Endodermal cell (in vitro differentiated cells): Measurements from ENCODE around the gene UHRF2. TPM values are rescaled to one million over a fixed set of nuclear protein-coding genes. Genes with fewer than 3 reads are reported as not detected.
A peak's percentile ranks its signal among the peaks of the same experiment; 100 is the strongest.

ENCODE experiments used
- DNase-seq: peaks from one replicate; pipeline ENCODE4 v3.0.0-alpha.2; 2017
- H3K27ac ChIP-seq: 2 replicates; pipeline ENCODE4 v1.5.1; 2013; ENCODE audit warnings: mild to moderate bottlenecking, low read depth, low read length, moderate library complexity
- H3K27me3 ChIP-seq: 2 replicates; pipeline ENCODE4 v1.6.1; 2013; ENCODE audit warnings: mild to moderate bottlenecking, low read length, moderate library complexity; ENCODE audit not compliant: insufficient read depth, control insufficient read depth, poor library complexity, severe bottlenecking
- H3K36me3 ChIP-seq: 2 replicates; pipeline ENCODE4 v1.7.0; 2013; ENCODE audit warnings: mild to moderate bottlenecking, low read length, moderate library complexity; ENCODE audit not compliant: control insufficient read depth, insufficient read depth
- H3K4me1 ChIP-seq: one replicate; pipeline ENCODE4 v1.7.0; 2013; ENCODE audit warnings: low read length; ENCODE audit not compliant: control insufficient read depth, insufficient read depth
- H3K4me3 ChIP-seq: 2 replicates; pipeline ENCODE4 v1.5.1; 2013; ENCODE audit warnings: mild to moderate bottlenecking, low read length, moderate library complexity
- H3K9ac ChIP-seq: 2 replicates; pipeline ENCODE4 v1.6.1; 2013; ENCODE audit warnings: mild to moderate bottlenecking, low read length, moderate library complexity; ENCODE audit not compliant: poor library complexity, severe bottlenecking; ENCODE audit errors: extremely low read depth
- H3K9me3 ChIP-seq: 2 replicates; pipeline ENCODE4 v1.6.1; 2013; ENCODE audit warnings: mild to moderate bottlenecking, low read length, moderate library complexity; ENCODE audit not compliant: control insufficient read depth
- H3K27ac Mint-ChIP-seq: 2 replicates; pipeline ENCODE4 v1.8.0; 2020; ENCODE audit warnings: mixed read lengths
- H3K27me3 Mint-ChIP-seq: 2 replicates; pipeline ENCODE4 v1.8.0; 2021; ENCODE audit warnings: mild to moderate bottlenecking, mixed read lengths; ENCODE audit not compliant: insufficient read depth
- H3K36me3 Mint-ChIP-seq: 2 replicates; pipeline ENCODE4 v1.8.0; 2020; ENCODE audit warnings: low read depth, mixed read lengths
- H3K4me1 Mint-ChIP-seq: 2 replicates; pipeline ENCODE4 v1.8.0; 2020; ENCODE audit warnings: mixed read lengths
- H3K4me3 Mint-ChIP-seq: 2 replicates; pipeline ENCODE4 v1.8.0; 2020; ENCODE audit warnings: mild to moderate bottlenecking, moderate library complexity, mixed read lengths
- H3K9me3 Mint-ChIP-seq: 2 replicates; pipeline ENCODE4 v1.8.0; 2020; ENCODE audit warnings: mild to moderate bottlenecking, mixed read lengths
- WGBS, 2 experiments: methylation state at CpG; one replicate each; pipeline versions ENCODE4 v1.1.5 to v1.1.7; 2013; ENCODE audit warnings: missing lambda C conversion rate in 2 of 2, mixed read lengths in 1 of 2; ENCODE audit not compliant: insufficient coverage in 1 of 2, insufficient read length in 1 of 2; 5-methylcytosine and 5-hydroxymethylcytosine counted together
- total RNA-seq, 2 donors: library from RNA; stranded (reverse); fragmentation: NEBNext Ultra II Directional in 1 of 2; extraction: Animal tissue kit (Norgen Biotek cat#: 25700) in 1 of 2; gene quantifications; 2 replicates in 1 of 2; 3 replicates in 1 of 2; pipeline ENCODE4 v1.2.1, GENCODE V29; 2021
- TF ChIP-seq, protein P1 (sequence below): fragments of 200-600 bp; sonication (generic); conservative IDR thresholded peaks from 2 replicates; pipeline ENCODE4 v1.5.0; 2021; ENCODE audit warnings: antibody characterized with exemption, mild to moderate bottlenecking

UHRF2 gene
- total RNA-seq, 2 donors from 2014 or later = 69.4 to 83.2 TPM

DNA sequence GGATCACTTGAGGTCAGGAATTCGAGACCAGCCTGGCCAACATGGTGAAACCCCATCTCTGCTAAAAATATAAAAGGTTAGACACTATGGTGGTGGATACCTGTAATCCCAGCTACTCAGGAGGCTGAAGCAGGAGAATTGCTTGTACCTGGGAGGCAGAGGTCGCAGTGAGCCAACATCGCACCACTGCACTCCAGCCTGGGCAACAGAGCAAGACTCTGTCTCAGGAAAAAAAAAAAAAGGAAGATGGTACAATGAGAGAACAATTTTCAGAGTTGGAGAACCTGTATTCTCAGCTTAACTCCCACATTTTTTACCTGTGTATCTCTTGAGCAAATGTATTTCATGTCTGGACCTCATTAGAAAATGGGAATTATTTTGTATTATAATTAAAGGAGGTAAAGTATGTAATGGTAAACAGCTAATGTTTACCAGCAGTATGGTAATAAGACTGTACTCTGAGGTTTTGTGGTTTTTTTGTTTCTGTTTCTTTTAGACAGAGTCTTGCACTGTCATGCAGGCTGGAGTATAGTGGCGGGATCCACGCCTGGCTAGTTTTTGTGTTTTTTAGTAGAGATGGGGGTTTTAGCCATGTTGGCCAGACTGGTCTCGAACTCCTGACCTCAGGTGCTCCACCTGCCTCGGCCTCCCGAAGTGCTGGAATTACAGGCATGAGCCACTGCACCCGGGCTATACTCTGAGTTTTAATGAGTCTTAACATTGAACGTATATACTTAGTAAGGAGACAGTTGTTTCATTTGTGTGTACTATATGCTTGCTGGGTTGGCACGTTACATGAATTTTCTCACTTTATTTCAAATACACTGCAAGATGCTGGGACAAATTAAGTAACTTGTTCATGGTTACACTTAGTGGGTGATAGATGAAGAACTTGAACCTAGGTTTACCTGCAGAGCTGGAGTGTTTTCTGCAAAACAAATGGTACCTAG lies 16.2 kb downstream of the UHRF2 start:
- Histone ChIP-seq H3K4me3 (no peak overlapping the region), H3K27ac (no peak overlapping the region), H3K27me3 (no peaks in the 10 kb centered on the region), H3K9me3 (no peaks in the 10 kb centered on the region), H3K4me1 (no peaks in the 10 kb centered on the region), H3K36me3 (peaks cover 50% of the 10 kb centered on the region), H3K9ac (no peak overlapping the region)
- TF ChIP-seq, protein P1, sequence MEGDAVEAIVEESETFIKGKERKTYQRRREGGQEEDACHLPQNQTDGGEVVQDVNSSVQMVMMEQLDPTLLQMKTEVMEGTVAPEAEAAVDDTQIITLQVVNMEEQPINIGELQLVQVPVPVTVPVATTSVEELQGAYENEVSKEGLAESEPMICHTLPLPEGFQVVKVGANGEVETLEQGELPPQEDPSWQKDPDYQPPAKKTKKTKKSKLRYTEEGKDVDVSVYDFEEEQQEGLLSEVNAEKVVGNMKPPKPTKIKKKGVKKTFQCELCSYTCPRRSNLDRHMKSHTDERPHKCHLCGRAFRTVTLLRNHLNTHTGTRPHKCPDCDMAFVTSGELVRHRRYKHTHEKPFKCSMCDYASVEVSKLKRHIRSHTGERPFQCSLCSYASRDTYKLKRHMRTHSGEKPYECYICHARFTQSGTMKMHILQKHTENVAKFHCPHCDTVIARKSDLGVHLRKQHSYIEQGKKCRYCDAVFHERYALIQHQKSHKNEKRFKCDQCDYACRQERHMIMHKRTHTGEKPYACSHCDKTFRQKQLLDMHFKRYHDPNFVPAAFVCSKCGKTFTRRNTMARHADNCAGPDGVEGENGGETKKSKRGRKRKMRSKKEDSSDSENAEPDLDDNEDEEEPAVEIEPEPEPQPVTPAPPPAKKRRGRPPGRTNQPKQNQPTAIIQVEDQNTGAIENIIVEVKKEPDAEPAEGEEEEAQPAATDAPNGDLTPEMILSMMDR = no peak
- no peak for DNase-seq
- Mint-ChIP-seq H3K4me1 (peaks cover 14% of the 10 kb centered on the region), H3K4me3 (no peak overlapping the region), H3K9me3 (no peaks in the 10 kb centered on the region), H3K27me3 (no peaks in the 10 kb centered on the region), H3K36me3 (peaks cover 34% of the 10 kb centered on the region), H3K27ac (no peak overlapping the region)
- WGBS, 2 experiments = 95 to 97% methylated on average over 4 to 11 of the region's 11 CpGs

DNA sequence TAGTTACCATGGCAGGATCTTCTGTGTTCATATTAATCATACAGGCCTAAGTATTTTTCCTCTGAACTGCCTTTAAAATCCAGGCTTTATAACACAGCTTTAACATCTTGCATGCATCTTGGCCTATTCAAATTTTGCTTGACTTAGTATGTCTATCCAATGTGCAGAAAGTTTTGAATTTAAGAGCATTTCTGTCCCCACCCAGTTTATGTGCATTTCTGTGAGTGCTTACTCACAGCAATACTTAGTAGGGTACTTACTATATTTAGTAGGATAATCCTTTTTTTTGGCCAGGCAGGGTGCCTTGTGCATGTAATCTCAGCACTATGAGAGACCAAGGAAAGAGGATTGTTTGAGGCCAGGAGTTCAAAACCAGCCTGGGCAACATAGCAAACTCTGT lies 18.0 kb downstream of the UHRF2 start:
- Mint-ChIP-seq H3K36me3 (peaks cover 34% of the 10 kb centered on the region), H3K4me1 (peaks cover 14% of the 10 kb centered on the region), H3K4me3 (no peak overlapping the region), H3K9me3 (no peaks in the 10 kb centered on the region), H3K27me3 (no peaks in the 10 kb centered on the region), H3K27ac (no peak overlapping the region)
- peaks cover 53% of the 10 kb centered on the region for H3K36me3 ChIP-seq
- H3K4me1 ChIP-seq = no peaks in the 10 kb centered on the region
- no peak overlapping the region for H3K4me3 ChIP-seq
- H3K9ac ChIP-seq = no peak overlapping the region
- no peak overlapping the region for H3K27ac ChIP-seq
- H3K27me3 ChIP-seq = no peaks in the 10 kb centered on the region
- H3K9me3 ChIP-seq = no peaks in the 10 kb centered on the region
- TF ChIP-seq, protein P1 = no peak
- DNase-seq = no peak

DNA sequence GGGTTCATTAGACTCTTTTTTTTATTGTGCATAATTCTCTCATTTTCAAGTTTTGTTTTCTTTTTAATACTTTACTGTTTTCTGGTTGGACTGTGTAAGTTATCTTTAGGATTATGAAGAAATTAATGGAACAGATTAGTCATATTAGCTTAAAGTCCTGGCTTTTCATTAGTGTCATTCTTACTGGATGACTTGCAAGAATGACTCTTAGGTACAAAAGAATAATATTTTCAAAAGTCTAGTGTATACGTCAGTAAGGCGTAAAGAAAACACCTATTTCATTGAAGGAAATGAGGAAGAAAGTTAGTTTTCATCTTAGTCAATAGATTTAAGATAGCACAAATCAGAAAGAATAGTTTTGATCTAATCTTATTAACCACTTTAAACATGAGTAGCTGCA lies 20.4 kb downstream of the UHRF2 start:
- H3K36me3 ChIP-seq = peaks cover 57% of the 10 kb centered on the region
- no peaks in the 10 kb centered on the region for H3K4me1 ChIP-seq
- WGBS, 2 experiments = 92% methylated on average over 2 of the region's 2 CpGs; no CpG with 5 or more reads in 1 of the 2 experiments
- no peak overlapping the region for H3K4me3 ChIP-seq
- H3K27me3 ChIP-seq = no peaks in the 10 kb centered on the region
- H3K9me3 ChIP-seq = no peaks in the 10 kb centered on the region
- no peak for DNase-seq
- Mint-ChIP-seq H3K27me3 (no peaks in the 10 kb centered on the region), H3K36me3 (peaks cover 42% of the 10 kb centered on the region), H3K27ac (peak overlapping the region; percentile 2), H3K9me3 (no peaks in the 10 kb centered on the region), H3K4me1 (peaks cover 14% of the 10 kb centered on the region), H3K4me3 (no peak overlapping the region)
- no peak overlapping the region for H3K27ac ChIP-seq
- H3K9ac ChIP-seq = no peak overlapping the region
- TF ChIP-seq, protein P1 = no peak
